ENCODE data around the gene MT1M.
"Not testable (repeated sequence)": the region's sequence is repeated elsewhere in the genome, so short reads cannot be mapped to it uniquely, and the experiment has no call there.

MT1M gene

GRCh38 chr16:56649820-56650219 is 17.4 kb downstream of the MT1M start:
- no peak for DNase-seq (ENCODE audit: low read depth)

DNA sequence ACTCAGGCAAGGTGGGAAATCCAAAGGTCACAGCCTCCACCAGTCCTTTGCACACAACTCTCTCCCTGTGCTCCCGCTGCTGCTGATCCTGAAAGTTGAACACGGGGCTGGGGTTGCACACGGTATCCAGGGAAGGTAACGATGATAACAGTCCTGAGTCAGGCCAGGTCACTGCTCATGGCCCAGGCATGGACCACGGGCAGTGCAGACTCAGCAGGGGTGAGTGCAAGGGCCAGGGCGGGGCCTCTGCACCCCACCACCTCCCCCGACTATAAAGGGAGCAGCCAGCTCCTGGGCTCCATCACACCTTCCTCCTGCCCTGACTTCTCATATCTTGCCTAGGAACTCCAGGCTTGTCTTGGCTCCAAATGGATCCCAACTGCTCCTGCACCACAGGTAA is 19.1 kb downstream of the MT1M start, which contains the start of gene MT1B:
Gene MT1B (plus strand): TSS at position 301 of the 400 bp plus-strand sequence. CDS start 68 bp downstream, at position 369.
- DNase-seq (ENCODE audit: low read depth): no peak

GRCh38 chr16:56652600-56652999 is 20.1 kb downstream of the MT1M start:
- DNase-seq (ENCODE audit: low read depth): no peak

DNA sequence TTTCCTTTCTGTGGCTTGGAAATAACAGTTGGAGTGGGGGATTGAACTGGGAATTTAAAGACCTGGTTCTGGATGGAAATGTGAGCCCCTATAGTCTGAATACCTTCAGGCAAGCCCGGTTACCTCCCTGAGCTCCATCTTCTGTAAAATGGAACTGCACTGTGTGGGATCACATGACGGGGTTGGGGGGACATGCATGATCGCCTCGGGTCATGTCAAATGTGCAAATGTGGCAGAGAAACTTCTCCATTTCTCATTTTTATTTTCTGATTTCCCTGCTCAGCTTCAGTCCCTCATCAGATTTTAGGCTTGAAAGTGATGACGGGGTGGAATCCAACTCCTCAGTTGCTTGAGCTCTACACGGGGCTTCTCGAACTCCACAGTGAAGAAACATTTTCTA is 20.8 kb downstream of the MT1M start:
- DNase-seq (ENCODE audit: low read depth): no peak

- no peak for DNase-seq (ENCODE audit: low read depth)
Measured at GRCh38 chr16:56657555-56658326, 25.3 kb downstream of the MT1M start, which contains the start of gene MT1F. MT1F (plus strand) TSS chr16:56657959; CDS start chr16:56658059, 100 bp downstream.

DNA sequence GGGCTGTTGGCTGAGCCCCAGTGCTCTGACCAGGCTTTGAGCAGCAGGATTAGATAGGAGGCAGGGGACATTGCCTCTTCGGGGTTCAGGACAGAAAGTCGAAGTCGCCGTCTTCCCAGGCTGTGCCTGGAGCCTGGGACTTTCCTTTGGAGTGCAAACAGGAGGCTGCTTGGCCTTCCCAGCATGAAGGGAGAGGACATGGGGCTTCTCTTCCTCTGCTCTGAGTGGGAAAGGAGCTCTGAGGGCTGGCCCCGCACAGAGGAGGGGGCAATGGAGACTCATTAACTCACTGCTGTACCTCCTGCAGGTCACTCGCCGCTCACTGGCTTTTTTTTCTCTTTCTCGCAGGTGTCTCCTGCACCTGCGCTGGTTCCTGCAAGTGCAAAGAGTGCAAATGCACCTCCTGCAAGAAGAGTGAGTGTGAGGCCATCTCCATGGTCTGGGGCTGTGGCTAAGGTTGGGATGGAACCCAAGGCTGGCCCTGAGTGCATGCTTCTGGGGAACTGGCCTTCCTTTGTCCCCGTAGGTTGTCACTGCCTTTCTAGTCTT is 25.9 kb downstream of the MT1M start:
- no peak for DNase-seq (ENCODE audit: low read depth)

GRCh38 chr16:56662357-56663354 is 30.2 kb downstream of the MT1M start:
- no peak for DNase-seq (ENCODE audit: low read depth)

DNA sequence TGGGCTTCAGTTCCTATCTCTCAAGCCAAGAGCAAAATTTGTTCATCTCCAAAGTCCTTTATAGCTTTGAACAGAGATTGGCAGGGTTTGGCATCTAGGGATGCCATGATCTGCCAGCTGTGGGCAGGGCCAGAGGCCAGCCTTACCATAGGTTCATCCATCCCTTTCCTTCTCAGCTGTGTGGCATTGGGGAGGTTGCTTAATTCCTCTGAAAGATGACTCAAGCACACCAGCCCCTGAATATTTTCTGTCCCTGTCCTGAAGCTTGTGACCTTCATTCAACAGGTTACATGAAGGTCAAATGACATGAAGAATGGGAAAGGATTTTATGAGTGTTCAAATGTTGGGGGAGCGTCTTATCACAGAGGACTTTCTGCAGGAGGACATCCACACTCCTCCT is 32.0 kb downstream of the MT1M start:
- no peak for DNase-seq (ENCODE audit: low read depth)

DNA sequence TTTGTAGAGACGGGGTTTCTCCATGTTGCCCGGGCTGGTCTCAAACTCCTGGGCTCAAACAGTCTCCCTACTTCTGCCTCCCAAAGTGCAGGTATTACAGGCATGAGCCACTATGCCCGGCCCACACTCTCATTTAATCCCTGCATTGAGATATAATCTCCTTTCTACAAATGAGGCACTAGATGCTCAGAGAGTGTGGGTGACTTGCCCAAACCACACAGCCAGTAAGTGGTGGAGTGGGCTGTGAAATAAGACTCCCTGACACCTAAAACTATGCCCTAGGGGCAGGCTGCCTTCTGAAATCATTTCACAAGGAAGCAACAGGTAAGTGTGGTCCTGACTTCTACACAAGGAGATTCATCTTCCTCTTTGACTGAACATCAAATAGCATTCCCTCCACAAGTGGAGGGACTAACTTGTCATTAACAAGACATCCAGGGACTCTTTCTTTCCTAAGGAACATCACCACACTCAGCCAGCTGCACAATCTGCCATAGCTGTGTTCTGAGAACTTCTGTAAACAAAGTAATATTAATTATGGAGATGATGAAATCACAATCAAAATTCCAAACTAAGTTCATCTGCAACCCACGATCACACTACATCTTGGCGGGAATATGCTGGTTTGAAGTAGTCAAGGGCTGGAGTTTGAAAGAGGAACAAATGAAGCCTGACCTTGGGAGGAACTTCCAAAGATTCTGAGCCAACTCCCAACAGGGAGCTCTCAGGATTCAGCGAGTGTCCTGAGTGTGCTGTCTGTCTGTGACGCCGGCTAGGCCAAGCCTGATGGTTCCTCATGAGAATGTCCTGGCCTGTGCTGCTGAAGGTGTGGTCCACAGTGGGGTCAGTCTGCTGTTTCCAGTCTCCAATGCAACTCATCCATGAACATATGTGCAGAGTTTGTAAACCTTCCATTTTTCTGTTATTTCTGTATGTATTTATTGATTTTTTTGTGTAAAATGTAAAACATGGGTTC is 33.1 kb downstream of the MT1M start:
- DNase-seq (ENCODE audit: low read depth): not testable (repeated sequence)

DNA sequence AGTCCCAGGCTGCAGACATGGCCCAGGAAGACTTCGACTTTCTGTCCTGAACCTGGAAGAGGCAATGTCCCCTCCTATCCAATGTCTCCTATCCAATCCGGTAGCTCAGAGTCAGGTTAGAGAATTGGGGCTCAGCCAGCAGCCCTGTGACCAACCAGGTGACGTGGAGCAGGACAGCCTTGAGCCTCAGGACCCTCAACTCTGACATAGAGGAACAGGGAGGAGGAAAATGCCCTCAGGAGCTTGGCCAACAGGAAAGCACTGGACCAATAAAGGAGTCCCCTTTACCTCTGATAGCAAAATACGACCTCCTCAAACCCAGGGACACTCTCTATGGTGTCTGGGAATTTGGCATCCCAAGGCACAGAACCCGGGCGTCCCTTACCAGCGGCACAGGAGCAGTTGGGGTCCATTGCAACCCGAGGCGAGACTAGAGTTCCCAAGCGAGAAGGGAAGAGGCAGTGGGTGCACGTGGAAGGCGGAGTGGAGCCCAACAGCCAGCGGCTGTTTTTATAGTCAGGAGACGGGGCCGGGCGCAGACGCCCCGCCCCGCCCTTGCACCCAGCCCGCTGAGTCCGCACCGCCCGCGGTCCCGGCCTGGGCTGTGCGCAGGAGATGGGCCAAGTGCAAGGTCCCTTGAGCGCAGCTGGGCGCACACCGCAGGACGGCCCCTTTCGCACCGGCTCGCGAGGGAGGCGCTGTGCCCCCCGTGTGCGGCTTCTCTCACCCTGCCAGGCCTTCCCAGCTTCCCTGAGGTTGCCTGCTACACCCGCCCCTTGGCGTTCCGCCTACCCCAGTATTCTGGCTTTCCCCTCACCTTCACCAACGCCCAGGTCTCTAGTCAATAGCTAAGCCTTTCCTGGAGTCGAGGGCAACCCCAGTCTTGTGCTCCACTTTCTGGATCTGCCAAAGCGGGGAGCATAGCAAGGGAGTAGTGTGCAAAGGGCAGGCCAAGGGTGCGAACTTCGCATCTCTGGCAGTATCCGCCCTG is 35.4 kb downstream of the MT1M start, which contains the start of gene MT1G:
Gene MT1G (minus strand): TSS at position 485 of the 991 bp plus-strand sequence. CDS start 72 bp downstream, at position 413.
- no peak for DNase-seq (ENCODE audit: low read depth)

GRCh38 chr16:56669005-56669839 is 36.8 kb downstream of the MT1M start, which contains the start of gene MT1H:
MT1H (plus strand) TSS chr16:56669814; CDS start chr16:56669885, 71 bp downstream.
- no peak for DNase-seq (ENCODE audit: low read depth)

- DNase-seq (ENCODE audit: low read depth): no peak
Measured at GRCh38 chr16:56669840-56670619, 37.6 kb downstream of the MT1M start.

- DNase-seq (ENCODE audit: low read depth): no peak
Measured at GRCh38 chr16:56670620-56670934, 38.1 kb downstream of the MT1M start.

DNA sequence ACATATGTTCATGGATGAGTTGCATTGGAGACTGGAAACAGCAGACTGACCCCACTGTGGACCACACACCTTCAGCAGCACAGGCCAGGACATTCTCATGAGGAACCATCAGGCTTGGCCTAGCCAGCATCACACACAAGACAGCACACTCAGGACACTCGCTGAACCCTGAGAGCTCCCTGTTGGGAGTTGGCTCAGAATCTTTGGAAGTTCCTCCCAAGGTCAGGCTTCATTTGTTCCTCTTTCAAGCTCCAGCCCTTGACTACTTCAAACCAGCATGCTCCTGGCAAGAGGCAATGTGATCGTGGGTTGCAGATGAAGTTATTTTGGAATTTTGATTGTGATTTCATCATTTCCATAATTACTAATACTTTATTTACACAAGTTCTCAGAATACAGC is 39.2 kb downstream of the MT1M start:
- not testable (repeated sequence) for DNase-seq (ENCODE audit: low read depth)

GRCh38 chr16:56672171-56672570 is 39.7 kb downstream of the MT1M start:
- not testable (repeated sequence) for DNase-seq (ENCODE audit: low read depth)

DNA sequence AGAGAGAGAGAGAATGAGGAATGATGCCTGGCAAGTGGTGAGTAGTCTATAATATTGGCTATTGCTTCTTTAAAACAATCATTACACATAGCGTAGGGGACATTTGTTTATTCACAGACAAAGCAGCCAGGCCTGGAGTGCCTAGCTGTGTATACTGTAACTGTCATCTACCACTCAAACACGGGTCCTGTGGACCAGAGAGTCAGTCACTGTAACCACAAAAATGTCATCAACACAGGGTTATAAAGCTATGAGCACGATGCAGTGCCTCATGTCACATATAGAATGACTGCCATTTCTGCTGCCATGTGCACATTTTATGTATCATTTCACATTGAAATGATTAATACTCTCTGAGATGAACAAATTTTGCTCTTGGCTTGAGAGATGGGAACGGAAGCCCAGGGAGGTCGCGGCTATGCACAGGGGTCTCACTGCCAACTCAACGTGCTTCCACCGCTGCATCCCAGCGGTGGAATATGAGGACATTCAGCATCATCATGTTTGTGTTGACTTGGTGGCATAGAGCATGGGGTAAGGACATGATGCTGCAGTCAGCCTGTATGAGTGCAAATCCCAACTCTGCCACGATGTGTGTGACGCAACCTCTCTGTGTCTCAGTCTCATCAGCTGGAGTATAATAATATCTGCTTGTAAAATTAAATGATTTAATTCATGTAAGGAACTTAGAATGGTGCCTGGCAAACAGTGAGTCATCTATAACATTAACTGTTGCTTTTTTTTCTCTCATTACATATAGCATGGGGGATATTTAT is 40.5 kb downstream of the MT1M start:
- DNase-seq (ENCODE audit: low read depth): no peak

DNA sequence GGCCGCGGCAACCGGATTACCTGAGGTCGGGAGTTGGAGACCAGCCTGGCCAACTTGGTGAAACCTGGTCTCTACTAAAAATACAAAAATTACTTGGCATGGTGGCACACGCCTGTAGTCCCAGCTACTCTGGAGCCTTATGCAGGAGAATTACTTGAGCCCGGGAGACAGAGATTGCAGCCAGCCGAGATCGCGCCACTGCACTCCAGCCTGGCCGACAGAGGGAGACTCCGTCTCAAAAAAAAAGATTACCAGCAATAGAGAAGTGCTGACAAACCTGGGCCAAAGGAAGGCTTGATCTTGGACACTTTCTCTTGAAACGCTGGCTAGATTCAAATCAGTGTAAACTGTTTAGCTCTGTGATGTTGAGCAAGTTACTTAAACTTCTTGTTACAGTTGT is 41.5 kb downstream of the MT1M start:
- DNase-seq (ENCODE audit: low read depth): no peak

Data from HS-5 (cell line).